CD4-positive, alpha-beta T cell treated with Interleukin-6 at 100 ng/mL for 8 hours (primary cell): ENCODE results near the gene NPHP1.
"Not testable (repeated sequence)": the region's sequence is repeated elsewhere in the genome, so short reads cannot be mapped to it uniquely, and the experiment has no call there.

Experiments
- DNase-seq: peaks from one replicate; pipeline ENCODE4 v3.0.0-alpha.2; 2020; ENCODE audit warnings: mixed read lengths, low spot score

The NPHP1 gene

DNA sequence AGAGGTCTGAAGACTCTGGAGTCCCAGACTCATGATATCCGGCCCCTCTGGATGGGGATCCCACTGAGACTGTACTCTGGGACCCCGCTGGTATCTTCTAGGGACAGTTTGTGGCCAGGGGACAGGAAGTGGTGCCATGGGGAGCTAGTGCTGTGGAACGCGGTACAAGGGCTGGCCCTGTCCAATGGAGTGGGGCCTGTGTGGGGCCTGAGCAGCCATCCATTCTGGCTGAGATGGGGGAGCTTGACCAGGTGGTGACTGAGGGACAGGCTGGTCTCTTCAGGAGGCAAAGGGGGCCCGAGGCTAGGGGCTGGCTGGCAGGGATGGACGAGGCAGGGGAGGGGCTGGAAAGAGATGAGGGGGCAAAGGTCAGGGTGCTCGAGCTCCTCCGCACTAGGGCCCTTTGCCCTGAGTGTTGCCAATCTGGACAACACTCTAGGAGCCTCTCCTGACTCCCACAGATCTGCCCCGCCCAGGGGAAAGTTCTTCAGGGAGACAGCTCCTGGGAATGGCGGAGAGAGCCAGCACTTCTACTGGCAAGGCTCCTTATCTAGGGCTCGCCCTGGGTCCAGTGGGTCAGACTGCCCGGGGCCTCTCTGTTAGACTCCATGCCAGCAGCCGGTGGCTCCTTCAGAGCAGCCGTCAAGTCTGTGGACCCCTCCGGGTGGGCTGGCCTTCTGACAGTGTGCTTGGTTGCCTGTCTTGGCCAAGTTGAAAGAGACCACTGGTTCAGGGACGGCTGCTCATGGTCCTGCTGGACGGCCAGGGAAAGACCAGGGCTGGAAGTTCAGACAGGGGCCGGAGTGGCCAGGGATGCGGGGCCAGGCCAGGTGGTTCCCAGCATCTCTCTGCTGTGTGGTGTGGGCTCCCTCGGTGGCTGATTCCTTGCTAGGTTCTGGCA, 101.5 kb downstream of the NPHP1 start:
- DNase-seq = no peak

DNA sequence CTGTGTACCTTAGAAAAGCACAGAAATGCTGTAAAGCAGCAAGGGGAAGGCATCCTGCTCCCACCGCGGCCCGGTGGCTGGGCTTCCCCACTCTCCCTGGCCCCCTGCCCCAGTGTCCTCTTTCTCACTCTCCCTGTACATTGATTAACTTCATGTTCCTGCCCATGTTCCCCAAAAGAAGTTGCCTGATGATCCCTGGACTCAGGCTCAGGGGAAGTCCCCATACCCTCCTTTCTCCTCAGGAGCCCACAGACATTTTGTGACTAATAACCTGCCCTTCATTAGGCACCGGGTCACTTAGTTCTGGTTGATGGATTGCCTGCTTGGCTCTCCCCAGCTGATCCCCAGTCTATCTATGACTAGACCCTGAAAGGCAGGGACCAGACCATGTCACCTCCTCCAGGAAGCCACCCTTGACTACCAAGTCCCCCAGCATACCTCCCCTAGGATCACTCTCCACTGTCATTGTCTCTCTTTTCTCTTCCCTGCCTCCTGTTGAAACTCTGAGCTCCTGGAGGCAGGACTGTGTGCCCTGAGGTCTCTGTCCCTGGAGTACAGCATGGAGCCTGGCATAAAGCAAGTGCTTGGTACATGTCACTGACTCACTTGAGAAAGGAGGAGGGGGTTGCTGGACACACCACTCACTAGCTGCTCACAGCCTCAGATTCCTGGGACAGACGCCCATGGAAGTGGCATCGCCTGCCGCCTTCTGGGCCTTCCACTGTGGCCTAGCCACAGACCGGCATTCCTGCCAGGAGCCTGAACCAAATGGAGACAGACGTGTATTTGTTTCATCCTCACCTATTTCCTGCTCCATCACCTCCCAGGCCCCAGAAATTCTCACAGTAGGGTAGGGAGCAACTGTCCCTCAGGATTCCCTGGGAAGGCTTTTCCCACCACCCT, 102.7 kb downstream of the NPHP1 start:
- DNase-seq = no peak

DNA sequence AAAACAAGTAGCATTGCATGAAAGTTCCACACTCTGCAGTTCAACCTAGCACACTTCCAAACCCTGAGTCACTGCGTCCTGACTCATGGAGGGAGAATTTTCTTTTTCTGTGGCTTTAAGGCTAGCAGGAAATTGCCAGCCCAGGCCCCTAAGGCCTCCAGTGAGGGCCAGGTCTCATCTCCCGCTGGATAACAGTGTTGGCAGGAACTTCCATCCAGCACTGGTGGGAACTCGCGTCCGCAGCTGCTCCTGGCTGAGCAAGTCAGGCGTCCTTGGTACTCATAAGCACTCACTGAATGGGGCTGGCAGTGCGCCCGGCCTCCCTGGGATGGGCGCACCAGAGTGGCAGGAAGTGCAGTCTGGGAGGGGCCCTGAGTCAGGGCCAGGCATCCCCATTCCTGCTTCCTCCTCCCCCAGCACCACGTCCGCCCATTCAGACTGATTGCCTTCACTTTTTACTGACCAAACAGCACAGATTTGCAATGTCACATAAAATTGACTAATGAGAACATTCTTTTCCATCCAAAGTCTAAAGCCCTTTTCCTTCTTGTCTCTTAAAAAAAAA, 103.5 kb downstream of the NPHP1 start:
- DNase-seq = no peak

DNA sequence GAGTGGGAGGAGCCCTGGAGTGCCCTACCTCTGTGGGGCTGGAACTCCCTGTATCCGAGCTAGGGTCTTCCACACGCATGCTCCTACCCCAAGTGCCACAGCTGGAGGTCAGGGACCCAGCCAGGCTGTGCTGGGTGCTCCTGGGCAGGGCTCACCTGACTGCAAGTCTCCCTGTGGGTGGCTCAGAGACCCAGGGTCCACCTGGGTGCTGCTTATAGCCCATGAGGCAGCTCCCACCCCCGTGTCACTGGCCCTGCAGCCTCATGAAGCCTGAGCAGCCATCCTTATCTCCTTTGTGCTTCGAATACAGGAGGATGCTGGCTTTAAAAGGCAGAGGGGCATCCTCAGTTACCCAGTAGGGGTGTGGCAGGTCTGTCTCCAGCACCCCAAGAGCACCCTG, 103.9 kb downstream of the NPHP1 start:
- DNase-seq = not testable (repeated sequence)

DNA sequence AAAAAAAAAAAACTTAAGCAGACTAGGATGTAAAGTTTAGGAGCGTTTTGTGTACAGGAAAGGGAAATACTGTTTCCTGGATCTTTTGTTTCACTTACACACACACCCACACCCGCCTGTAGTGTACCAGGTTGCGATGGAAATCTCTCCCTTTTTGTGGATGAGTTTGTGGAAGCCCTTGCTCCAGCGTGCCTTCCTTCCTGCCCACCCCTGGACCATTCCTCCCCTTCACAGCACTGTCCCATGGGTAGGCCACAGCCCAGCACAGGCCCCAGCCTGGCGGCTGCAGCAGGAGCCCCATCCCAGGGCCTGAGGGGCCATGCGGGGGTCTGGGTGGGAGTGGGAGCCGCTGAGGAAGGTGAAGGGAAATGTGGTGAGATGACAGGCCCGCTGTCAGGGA, 104.3 kb downstream of the NPHP1 start:
- DNase-seq = no peak

DNA sequence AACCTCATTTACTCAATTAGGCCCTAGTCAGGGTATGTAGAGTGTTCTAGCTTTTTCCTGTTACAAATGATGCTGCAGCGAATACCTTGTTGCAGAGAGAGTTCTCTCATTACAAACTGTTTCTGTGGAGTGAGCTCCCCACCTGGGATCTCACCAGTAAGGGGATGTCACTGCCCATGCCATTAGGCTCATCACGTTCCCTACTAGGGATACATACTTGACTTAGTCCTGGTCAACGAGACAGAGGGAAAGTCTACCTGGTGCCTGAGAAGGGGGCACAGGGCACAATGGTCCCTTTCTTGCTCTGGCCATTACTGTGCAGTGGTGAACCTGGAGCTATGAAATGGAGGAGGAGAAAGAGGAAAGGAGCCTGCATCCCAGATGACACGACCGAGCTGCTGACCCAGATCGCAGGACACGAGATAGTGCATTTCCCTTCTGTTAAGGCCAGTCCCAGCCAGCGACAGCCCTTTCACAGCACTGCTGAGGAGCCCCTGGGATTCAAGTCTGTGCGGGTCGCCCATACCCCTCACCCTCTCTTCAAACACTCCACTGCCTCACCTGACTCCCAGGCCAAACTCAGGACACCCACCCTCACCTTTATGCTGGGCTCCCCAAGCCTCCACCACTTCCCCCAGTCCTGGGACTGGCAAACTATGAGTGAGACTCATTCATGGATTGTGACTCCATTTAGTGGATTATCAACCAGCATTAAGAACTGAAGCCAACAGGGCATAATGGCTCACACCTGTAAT, 105.2 kb downstream of the NPHP1 start:
- DNase-seq = no peak

DNA sequence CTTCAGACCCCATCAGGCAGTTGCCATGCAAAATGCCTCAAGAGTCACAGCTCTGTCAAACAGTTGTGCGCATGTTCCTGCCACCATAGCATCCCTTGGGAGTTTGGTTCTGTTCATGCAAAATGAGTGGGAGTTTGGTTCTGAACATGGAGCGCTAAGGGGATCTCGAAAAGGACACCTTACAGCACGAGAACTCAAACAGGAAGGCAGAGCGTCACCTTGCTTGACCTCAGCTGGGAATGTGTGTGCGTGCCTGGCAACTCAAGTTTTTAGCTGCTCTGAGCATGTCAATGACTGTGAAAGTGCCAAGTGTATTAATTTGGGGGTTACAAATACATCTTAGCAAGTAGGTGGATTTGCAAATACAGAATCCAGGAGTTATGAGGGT, 105.8 kb downstream of the NPHP1 start:
- DNase-seq = no peak

DNA sequence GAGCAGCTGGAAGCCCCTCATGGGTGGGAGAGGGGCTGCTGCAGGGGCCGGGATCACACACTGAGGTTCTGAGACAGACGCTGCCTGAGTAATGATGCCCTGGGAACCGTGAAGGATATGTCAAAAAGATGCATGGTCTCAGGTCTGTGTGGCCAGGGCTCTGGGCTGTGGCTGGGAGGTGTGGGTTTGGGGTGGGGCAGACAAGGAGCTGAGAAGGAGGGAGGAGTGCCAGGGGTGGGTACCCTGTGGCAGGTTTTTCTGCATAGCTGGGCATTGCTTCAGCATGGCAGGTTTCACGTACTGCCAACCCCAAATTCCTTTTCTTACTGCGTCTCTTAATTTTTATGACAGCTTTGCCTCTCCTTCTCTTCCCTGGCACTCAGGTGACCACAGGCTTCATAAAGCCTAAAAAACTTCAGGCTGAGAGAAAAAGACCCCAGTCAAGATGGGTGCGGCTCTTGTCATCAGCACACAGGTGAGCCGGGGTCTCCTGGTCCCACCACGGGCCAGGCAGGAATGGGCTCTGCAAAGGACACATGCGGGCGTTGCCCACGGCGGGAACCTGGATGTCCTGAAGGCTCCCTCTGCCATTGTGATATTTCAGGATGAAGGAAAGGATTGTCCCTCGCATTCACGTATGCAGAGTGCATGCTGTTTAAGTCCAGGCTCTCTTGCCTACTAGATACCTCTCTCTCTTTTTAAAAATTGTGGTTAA, 107.2 kb downstream of the NPHP1 start:
- no peak for DNase-seq

DNA sequence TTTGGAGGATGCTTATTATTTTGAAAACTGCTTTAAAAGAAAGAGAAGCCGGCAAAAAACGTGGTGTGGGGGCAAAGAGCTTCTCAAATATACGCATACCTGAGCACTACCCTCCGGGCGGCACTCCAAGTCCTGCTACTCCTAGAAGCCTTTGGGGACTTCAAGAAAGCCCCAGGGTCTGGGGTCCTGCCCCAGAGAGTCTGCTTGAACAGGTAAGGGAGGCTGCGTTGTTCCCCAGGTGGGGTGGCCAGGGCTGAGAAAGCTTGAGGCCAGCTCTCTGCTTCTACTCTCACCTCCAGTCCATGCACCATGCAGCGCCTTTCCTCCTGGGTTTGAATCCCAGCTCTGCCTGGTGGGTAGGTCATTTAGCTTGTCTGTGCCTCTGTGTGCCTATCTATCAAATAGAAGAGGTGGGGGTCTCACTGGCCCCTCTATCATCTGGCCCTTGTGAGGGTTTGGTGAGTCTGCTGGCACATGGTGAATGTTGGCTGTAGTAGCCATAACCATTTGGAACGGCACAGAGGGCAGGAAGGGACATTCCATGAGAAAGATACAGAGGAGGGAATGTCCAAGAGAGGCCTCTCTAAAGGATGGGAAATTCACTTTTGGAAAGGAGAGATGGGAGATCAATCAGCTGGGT, 108.7 kb downstream of the NPHP1 start:
- DNase-seq = no peak

DNA sequence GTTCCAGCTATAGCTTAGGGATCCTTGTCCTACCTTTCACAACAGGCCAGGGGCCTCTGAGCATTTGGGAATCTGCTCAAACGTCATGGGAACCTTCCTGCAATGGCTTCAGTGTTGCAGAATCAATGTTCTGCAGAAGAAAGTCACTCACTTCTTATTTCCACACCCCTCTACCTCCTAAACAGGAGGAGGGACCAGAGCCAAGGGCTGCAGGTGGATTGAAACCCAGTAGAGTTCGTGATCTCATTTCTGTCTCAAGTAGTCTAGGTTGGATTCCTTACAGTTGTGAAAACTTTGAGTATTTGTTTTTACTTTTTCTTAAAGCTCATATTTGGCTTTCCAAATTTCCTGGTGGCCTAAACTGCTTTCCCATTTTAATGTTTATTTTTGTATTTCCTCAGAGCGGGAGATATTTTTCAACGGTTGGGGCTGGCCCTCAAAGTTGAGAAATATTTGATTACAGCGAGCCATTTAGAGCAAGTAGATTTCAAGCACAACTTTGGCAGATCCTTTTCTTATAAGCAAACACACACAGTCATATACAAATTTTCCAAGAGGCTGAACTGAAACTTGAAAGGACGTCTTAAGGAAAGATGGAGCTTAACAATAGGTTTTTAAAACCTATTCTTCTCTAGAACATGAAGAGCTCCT, 109.8 kb downstream of the NPHP1 start:
- not testable (repeated sequence) for DNase-seq

DNA sequence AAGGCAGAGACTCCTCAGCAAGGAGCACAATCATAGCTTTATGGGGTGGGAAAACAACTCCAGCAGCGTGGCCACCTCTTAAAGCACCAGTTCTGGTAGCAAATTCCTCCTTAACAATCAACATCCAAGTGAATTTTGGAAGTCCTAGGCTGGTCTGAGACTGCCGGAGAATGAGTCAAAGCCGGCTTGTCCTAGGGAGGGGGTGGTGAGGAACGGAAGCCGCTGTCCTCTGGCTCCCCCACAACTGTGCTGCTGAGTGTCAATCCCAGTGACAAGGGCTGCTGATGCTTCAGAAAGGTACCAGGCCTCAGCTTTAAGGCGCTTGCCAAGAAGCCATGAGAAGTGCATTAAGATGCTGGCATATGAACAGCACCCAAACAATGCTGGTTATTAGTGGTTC, 110.9 kb downstream of the NPHP1 start:
- DNase-seq = not testable (repeated sequence)

DNA sequence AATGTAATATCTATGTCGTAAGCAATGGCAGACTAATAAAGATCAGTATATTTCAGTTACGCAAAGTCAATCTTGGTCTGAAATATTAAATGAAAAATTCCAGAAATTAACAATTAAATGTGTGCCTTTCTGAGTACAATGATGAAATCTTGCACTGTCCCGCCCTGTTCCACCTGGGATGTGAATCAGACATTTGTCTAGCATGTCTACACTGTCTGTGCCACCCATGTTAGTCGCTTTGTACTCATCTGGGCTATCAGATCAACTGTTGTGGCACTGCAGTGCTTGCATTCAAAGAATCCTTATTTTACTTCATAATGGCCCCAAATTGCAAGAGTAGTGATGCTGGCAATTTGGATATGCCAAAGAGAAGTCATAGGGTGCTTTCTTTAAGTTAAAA, 114.6 kb downstream of the NPHP1 start:
- not testable (repeated sequence) for DNase-seq

DNA sequence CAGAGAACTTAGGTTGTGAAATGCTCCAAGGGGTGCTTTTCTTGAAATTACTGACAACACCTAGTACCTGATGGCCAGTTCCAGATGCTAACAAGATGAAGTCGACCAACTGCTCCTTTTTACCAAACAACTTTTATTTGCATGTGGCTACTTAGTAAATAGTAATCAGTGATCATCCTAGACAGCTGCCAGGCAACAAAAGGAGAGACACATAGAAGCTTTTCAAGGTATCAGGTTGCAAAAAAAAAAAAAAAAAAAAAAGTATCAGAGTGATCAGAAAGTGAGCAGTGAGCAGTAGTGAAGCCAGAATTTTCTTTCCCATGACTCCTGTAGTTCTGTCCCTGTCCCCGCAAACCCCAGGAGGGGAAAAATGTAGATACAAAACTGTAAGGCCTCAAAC, 121.1 kb downstream of the NPHP1 start:
- DNase-seq = not testable (repeated sequence)

DNA sequence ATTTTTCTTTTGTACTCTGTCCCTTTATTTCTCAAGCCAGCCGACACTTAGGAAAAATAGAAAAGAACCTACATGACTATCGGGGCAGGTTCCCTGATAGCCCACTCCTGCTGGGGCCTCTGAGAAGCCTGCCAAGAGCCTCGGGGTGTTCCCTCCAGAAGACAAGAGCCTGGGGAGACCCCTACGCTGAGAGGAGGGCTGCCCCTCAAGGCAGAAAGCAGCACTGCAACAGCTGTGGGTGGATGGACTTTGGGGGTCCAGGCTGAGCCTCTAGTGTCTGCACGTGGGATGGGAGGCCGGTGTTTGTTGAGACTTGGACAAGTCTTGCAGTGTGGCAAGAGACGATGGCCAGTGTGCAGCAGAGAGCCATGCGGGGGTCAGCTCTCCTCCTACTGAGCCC, 121.7 kb downstream of the NPHP1 start:
- DNase-seq = not testable (repeated sequence)

DNA sequence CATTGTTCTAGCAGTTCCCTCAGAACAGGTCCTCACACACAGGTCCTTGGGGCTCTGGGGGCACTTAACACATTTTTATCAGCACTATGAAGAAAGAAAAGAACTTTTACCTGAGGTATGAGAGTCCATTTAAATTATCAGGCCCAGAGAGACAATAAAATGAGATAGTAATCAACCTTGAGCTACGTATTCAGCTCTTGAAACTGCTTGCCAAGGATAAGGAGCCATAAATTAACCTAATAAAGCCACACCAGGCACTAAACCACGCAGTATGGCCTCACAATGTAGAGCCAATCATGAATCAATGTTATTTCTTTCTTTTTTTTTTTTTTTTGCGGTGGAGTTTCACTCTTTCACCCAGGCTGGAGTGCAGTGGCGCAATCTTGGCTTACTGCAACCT, 126.7 kb downstream of the NPHP1 start:
- DNase-seq = not testable (repeated sequence)

DNA sequence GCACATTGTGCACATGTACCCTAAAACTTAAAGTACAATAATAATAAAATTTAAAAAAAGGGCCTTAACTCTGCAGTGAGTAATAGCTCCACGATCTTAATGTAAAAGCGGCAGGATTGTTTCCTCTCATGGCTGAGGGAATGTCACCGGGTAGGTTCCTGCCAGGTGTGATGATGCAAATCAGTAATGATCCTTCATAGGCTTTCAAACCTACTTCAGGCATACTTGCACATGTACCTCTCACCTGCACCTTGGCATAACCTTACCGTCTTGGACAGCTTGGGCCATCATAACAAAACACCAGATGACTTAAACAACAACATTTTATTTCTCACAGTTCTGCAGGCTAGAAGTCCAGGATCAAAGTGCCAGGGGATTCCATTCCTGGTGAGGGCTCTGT, 128.9 kb downstream of the NPHP1 start:
- DNase-seq = not testable (repeated sequence)
